Stomach (tissue), 9 donors: ENCODE results near the gene GEMIN4. TPM values are rescaled to one million over a fixed set of nuclear protein-coding genes. Genes with fewer than 3 reads are reported as not detected.
A peak's percentile ranks its signal among the peaks of the same experiment; 100 is the strongest.
"Not testable (repeated sequence)": the region's sequence is repeated elsewhere in the genome, so short reads cannot be mapped to it uniquely, and the experiment has no call there.

Experiments used
- DNase-seq, 2 donors: peaks; one replicate each; pipeline versions ENCODE4 v3.0.0 to v3.0.0-alpha.2; 2013 to 2019
- H3K27ac ChIP-seq, 5 donors: fragments of 200-600 bp in 4 of 5; sonication (generic) in 4 of 5; one replicate each; pipeline ENCODE4 v1.5.1; 2013 to 2019; ENCODE audit warnings: mild to moderate bottlenecking in 1 of 5, moderate library complexity in 1 of 5
- H3K27me3 ChIP-seq, 3 donors: fragments of 200-600 bp; sonication (generic); one replicate each; pipeline ENCODE4 v1.5.1; 2017 to 2019; ENCODE audit warnings: mixed run types in 1 of 3
- H3K36me3 ChIP-seq, 4 donors: fragments of 200-600 bp; sonication (generic); 1 replicate in 3 of 4; 2 replicates in 1 of 4; pipeline ENCODE4 v1.5.1; 2016 to 2019
- H3K4me1 ChIP-seq, 4 donors: fragments of 200-600 bp; sonication (generic); one replicate each; pipeline ENCODE4 v1.5.1; 2016 to 2019
- H3K4me3 ChIP-seq, 4 donors: fragments of 200-600 bp; sonication (generic) in 3 of 4; one replicate each; pipeline ENCODE4 v1.5.1; 2016 to 2019; ENCODE audit warnings: mild to moderate bottlenecking in 1 of 4
- H3K9me3 ChIP-seq, 4 donors: fragments of 200-600 bp; sonication (generic); one replicate each; pipeline ENCODE4 v1.5.1; 2016 to 2019
- EP300 ChIP-seq: sonication (generic); formaldehyde crosslinking; IDR thresholded peaks from one replicate; pipeline ENCODE4 v1.6.1; 2017; ENCODE audit warnings: antibody characterized with exemption
- POLR2A ChIP-seq, 4 donors: fragments of 450-650 bp; IDR thresholded peaks; one replicate each; pipeline ENCODE4 v1.6.1; 2016; ENCODE audit warnings: antibody characterized with exemption in 4 of 4, control low read depth in 2 of 4, mild to moderate bottlenecking in 1 of 4, moderate library complexity in 1 of 4
- POLR2AphosphoS5 ChIP-seq, 3 donors: sonication (generic); formaldehyde crosslinking; IDR thresholded peaks; one replicate each; pipeline ENCODE4 v1.6.1; 2016; ENCODE audit warnings: antibody characterized with exemption in 3 of 3
- WGBS, 5 donors: extraction: QIAGEN DNeasy Blood & Tissue Kit in 3 of 5; methylation state at CpG; one replicate each; pipeline versions ENCODE4 v1.1.5 to v1.1.7; 2013 to 2018; 5-methylcytosine and 5-hydroxymethylcytosine counted together
- intact Hi-C: fragments of 100-400 bp; cut with DNase I; formaldehyde crosslinking; loops from one replicate; pipeline ENCODE4 v1.15.1; 2023; ENCODE audit warnings: low total_unique reads
- polyA plus RNA-seq, 3 donors: library from polyadenylated mRNA; stranded (reverse); fragments of 200-250 nt; gene quantifications; one replicate each; pipeline ENCODE4 v1.2.3, GENCODE V29; 2013
- total RNA-seq, 5 donors: library from RNA; depleted of rRNA; stranded (reverse); fragments of >200 nt; gene quantifications; one replicate each; pipeline versions ENCODE4 v1.1.0 to v1.2.3, GENCODE V29; 2014 to 2016
- TF ChIP-seq, protein P1 (sequence below), 7 experiments: fragments of 450-650 bp in 4 of 7; fragments of 200-600 bp in 3 of 7; sonication (generic) in 3 of 7; IDR thresholded peaks; one replicate each; pipeline ENCODE4 v1.5.1; 2016 to 2019; ENCODE audit warnings: antibody characterized with exemption in 7 of 7, control low read depth in 2 of 7, mild to moderate bottlenecking in 1 of 7
- donor health status: healthy with polysubstance abuse.
- donor health status: Bipolar disorder and iron deficiency.
- donor health status: healthy.

GEMIN4 gene
- total and polyA plus RNA-seq, 8 donors = 5.7 to 92.4 (median 10.3) TPM

DNA sequence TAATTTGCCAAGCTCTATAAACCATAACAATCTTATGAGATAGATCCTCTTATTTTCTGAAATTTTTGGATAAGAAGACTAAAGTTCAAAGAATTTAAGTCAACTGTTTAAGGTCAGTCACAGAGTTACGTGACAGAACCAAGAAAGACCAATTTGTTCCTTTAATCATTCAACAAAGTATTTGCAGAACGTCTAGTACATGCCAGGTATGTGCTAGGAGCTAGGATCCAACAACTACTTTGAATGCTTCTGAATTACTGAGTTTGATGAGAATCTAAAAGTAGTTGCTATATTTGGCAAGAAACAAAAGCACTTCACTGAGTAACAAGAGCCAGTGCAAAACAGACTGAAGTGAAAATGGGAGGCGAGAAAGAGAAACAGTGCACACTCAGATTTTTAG lies 15.0 kb upstream of the GEMIN4 start:
- Histone ChIP-seq H3K4me3 (no peak overlapping the region), H3K27me3 (no peaks in the 10 kb centered on the region), H3K9me3 (no peaks in the 10 kb centered on the region), H3K36me3 (peaks cover 43 to 100% (median 99%) of the 10 kb centered on the region in 4 donors), H3K4me1 (peaks cover 0 to 5% (median 0%) of the 10 kb centered on the region in 4 donors), H3K27ac (peak overlapping the region in 1 of 5 donors; percentile 13)
- DNase-seq = no peak
- TF ChIP-seq POLR2A (IDR thresholded peaks at IDR 0.05) (no peak), POLR2AphosphoS5 (IDR thresholded peaks at IDR 0.05) (no peak), EP300 (no peak)
- TF ChIP-seq, protein P1, sequence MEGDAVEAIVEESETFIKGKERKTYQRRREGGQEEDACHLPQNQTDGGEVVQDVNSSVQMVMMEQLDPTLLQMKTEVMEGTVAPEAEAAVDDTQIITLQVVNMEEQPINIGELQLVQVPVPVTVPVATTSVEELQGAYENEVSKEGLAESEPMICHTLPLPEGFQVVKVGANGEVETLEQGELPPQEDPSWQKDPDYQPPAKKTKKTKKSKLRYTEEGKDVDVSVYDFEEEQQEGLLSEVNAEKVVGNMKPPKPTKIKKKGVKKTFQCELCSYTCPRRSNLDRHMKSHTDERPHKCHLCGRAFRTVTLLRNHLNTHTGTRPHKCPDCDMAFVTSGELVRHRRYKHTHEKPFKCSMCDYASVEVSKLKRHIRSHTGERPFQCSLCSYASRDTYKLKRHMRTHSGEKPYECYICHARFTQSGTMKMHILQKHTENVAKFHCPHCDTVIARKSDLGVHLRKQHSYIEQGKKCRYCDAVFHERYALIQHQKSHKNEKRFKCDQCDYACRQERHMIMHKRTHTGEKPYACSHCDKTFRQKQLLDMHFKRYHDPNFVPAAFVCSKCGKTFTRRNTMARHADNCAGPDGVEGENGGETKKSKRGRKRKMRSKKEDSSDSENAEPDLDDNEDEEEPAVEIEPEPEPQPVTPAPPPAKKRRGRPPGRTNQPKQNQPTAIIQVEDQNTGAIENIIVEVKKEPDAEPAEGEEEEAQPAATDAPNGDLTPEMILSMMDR (IDR thresholded peaks at IDR 0.05) = peak in 1 of 7 experiments; percentile 4
- WGBS, 5 donors = 54 to 73% (median 60%) methylated on average over 3 of the region's 3 CpGs
- intact Hi-C loops = no loop called here

DNA sequence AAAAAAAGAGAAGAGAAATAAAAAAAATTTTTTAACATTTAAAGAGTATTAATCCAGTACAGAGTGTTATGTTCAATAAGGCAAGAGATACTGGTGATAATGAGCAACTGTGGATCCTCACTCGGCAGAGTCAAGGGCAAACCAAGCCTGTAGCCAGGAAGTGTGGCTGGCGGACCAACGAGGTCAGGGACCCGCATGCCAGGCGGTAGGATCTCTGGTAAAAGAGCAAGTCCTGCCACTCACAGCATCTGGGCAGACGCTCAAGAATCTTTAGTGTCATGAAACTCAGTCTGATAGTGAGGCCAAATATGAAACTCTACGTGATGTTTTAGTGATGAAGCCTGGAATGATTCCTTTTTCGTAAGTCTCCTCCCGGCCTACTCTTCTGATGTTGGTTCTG lies 8.3 kb upstream of the GEMIN4 start:
- no peak overlapping the region for H3K4me3 ChIP-seq
- H3K27me3 ChIP-seq = no peaks in the 10 kb centered on the region
- 85 to 90% (median 88%) methylated on average over 9 of the region's 9 CpGs for WGBS, 5 donors
- no peaks in the 10 kb centered on the region for H3K9me3 ChIP-seq
- peaks cover 18 to 91% (median 88%) of the 10 kb centered on the region in 4 donors for H3K36me3 ChIP-seq
- intact Hi-C loops = no loop called here
- TF ChIP-seq, protein P1 (IDR thresholded peaks at IDR 0.05) = no peak
- TF ChIP-seq POLR2A (IDR thresholded peaks at IDR 0.05) (no peak), EP300 (no peak), POLR2AphosphoS5 (IDR thresholded peaks at IDR 0.05) (no peak)
- no peak overlapping the region for H3K27ac ChIP-seq
- DNase-seq = no peak
- peaks cover 0 to 10% (median 0%) of the 10 kb centered on the region in 4 donors for H3K4me1 ChIP-seq

DNA sequence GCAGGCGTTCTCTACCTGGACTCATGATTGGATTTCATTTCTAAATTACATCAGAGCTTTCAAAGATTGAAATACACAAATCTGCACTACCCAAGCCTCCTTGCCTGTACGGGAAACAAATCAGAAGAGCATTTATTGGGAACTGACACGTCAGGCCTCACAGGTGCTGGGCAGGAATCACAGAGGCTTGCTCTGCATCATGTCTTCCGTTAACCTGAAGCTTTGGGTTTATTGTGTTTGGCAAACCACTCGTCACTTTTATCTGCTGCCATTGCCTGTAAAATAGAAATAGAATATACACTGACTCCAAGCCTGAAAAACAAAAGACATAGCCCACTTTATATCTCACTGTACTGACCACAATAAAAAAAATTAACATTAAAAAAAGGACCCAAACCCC lies 7.9 kb upstream of the GEMIN4 start:
- H3K4me3 ChIP-seq = no peak overlapping the region
- no peak overlapping the region for H3K27ac ChIP-seq
- TF ChIP-seq POLR2AphosphoS5 (IDR thresholded peaks at IDR 0.05) (no peak), POLR2A (IDR thresholded peaks at IDR 0.05) (no peak), EP300 (no peak)
- TF ChIP-seq, protein P1 (IDR thresholded peaks at IDR 0.05) = no peak
- no peak for DNase-seq
- peaks cover 14 to 87% (median 84%) of the 10 kb centered on the region in 4 donors for H3K36me3 ChIP-seq
- intact Hi-C loops = no loop called here
- WGBS, 5 donors = 83 to 92% (median 88%) methylated on average over 5 of the region's 5 CpGs
- no peaks in the 10 kb centered on the region for H3K27me3 ChIP-seq
- peaks cover 0 to 10% (median 0%) of the 10 kb centered on the region in 4 donors for H3K4me1 ChIP-seq
- no peaks in the 10 kb centered on the region for H3K9me3 ChIP-seq

DNA sequence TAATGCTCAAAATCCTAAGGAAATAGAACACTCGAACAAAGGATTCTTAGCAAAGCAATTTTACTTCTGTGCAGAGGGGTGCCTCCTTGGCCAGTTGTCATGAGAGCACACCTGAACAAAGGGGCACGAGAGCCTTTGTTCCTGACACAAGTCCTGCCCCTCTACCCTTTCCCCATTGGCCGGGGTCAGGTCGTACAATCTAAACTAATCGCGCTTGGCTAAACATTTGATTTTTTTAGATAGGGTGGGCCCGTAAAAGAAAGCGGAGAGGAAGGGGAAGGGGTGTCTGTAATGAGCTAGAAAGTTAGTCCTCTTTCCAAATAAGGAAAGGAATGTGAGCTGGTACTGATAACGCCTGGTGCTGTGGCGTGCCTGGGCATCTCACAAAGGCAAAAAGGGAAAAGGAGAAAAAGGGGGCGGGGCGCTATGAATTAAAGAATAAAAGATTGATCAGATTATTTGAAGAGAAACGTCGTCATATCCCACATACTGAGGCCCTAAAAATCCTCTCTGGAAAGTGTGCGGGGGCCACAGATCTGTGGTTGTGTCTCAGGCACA lies 4.0 kb upstream of the GEMIN4 start:
- H3K27me3 ChIP-seq, DNase-seq, H3K4me3 ChIP-seq, H3K9me3 ChIP-seq, intact Hi-C loops: not testable (repeated sequence)
- Histone ChIP-seq H3K27ac (peak overlapping the region in 3 of 5 donors; percentile 32 to 64 (median 39)), H3K36me3 (peaks cover 9 to 48% (median 45%) of the 10 kb centered on the region in 4 donors), H3K4me1 (peaks cover 7 to 24% (median 12%) of the 10 kb centered on the region in 4 donors)
- 30 to 43% (median 36%) methylated on average over 15 of the region's 15 CpGs for WGBS, 5 donors

DNA sequence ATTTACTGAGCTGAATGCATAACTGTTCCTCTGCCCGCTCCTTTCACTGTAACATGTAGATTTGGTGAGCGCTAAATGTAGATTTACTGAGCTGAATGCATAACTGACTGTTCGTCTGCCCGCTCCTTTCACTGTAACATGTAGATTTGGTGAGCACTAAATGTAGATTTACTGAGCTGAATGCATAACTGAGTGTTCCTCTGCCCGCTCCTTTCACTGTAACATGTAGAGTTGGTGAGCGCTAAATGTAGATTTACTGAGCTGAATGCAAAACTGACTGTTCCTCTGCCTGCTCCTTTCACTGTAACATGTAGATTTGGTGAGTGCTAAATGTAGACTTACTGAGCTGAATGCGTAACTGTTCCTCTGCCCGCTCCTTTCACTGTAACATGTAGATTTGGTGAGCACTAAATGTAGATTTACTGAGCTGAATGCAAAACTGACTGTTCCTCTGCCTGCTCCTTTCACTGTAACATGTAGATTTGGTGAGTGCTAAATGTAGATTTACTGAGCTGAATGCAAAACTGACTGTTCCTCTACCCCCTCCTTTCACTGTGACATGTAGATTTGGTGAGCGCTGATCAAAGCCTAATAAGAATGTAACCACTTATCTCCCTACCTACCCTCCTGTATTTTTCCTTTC lies 3.4 kb upstream of the GEMIN4 start:
- peaks cover 13 to 30% (median 19%) of the 10 kb centered on the region in 4 donors for H3K4me1 ChIP-seq
- H3K4me3 ChIP-seq, DNase-seq, H3K9me3 ChIP-seq, H3K27me3 ChIP-seq, intact Hi-C loops: not testable (repeated sequence)
- 89 to 96% (median 91%) methylated on average over 9 of the region's 9 CpGs for WGBS, 5 donors
- peaks cover 9 to 42% (median 38%) of the 10 kb centered on the region in 4 donors for H3K36me3 ChIP-seq
- peak overlapping the region in 3 of 5 donors; percentile 32 to 64 (median 39) for H3K27ac ChIP-seq
